Stimulated activated CD8-positive, alpha-beta memory T cell treated with anti-CD3 and anti-CD28 coated beads, Interleukin-15, amount 100 ng/mL, for 48 hours (primary cell): ENCODE results near the gene PTTG1IP2.

Experiments used
- DNase-seq, 2 donors: peaks; one replicate each; pipeline ENCODE4 v3.0.0-alpha.2; 2020; ENCODE audit warnings: low read depth in 2 of 2

The PTTG1IP2 gene

GRCh38 chr7:90483251-90483650 is 13.8 kb downstream of the PTTG1IP2 start:
- no peak for DNase-seq

- DNase-seq = no peak
These were observed 15.3 kb downstream of the PTTG1IP2 start for GRCh38 chr7:90484706-90485105.

- DNase-seq = no peak
These were observed 16.4 kb downstream of the PTTG1IP2 start for GRCh38 chr7:90485734-90486316.

GRCh38 chr7:90487808-90488207 is 18.4 kb downstream of the PTTG1IP2 start:
- DNase-seq = no peak

GRCh38 chr7:90488220-90488619 is 18.8 kb downstream of the PTTG1IP2 start:
- DNase-seq = no peak

- no peak for DNase-seq
These were observed 22.8 kb downstream of the PTTG1IP2 start for GRCh38 chr7:90492250-90492649.

- DNase-seq = no peak
These were observed 25.8 kb downstream of the PTTG1IP2 start for GRCh38 chr7:90495241-90495640.

GRCh38 chr7:90502539-90502938 is 33.1 kb downstream of the PTTG1IP2 start:
- DNase-seq = no peak

GRCh38 chr7:90503367-90503766 is 33.9 kb downstream of the PTTG1IP2 start:
- no peak for DNase-seq

GRCh38 chr7:90507692-90508091 is 38.3 kb downstream of the PTTG1IP2 start:
- no peak for DNase-seq

GRCh38 chr7:90511776-90512175 is 42.3 kb downstream of the PTTG1IP2 start:
- DNase-seq = no peak

- no peak for DNase-seq
These were observed 43.4 kb downstream of the PTTG1IP2 start for GRCh38 chr7:90512821-90513254.

GRCh38 chr7:90516257-90516656 is 46.8 kb downstream of the PTTG1IP2 start:
- DNase-seq = no peak

- no peak for DNase-seq
These were observed 49.2 kb downstream of the PTTG1IP2 start for GRCh38 chr7:90518630-90519029.

GRCh38 chr7:90520484-90520883 is 51.0 kb downstream of the PTTG1IP2 start:
- no peak for DNase-seq

- no peak for DNase-seq
These were observed 60.8 kb downstream of the PTTG1IP2 start for GRCh38 chr7:90530263-90530662.

- DNase-seq = no peak
These were observed 62.9 kb downstream of the PTTG1IP2 start for GRCh38 chr7:90532231-90532929.

GRCh38 chr7:90536449-90536848 is 67.0 kb downstream of the PTTG1IP2 start:
- no peak for DNase-seq

- no peak for DNase-seq
These were observed 69.0 kb downstream of the PTTG1IP2 start for GRCh38 chr7:90538405-90538804.

- no peak for DNase-seq
These were observed 71.0 kb downstream of the PTTG1IP2 start for GRCh38 chr7:90540406-90540805.

- no peak for DNase-seq
These were observed 81.6 kb downstream of the PTTG1IP2 start for GRCh38 chr7:90551036-90551435.

GRCh38 chr7:90552521-90552920 is 83.1 kb downstream of the PTTG1IP2 start:
- no peak for DNase-seq

GRCh38 chr7:90560730-90561129 is 91.3 kb downstream of the PTTG1IP2 start:
- no peak for DNase-seq
